Measurements from ENCODE around the gene MACF1. TPM values are rescaled to one million over a fixed set of nuclear protein-coding genes. Genes with fewer than 3 reads are reported as not detected.

Gene MACF1
- total RNA-seq, 2 donors from 2014 or later, result 214 to 251 TPM

DNA sequence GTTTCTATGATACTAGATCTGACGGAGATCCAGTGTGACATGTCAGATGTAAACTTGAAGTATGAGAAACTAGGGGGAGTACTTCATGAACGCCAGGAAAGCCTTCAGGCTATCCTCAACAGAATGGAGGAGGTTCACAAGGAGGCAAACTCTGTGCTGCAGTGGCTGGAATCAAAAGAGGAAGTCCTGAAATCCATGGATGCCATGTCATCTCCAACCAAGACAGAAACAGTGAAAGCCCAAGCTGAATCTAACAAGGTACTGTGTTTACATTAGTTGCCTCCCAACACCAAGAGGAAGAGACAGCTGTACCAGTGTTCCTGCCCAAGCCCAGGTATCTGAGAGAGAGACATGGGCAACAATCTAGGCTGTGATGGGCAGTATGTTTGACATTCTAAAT, 174.7 kb downstream of the MACF1 start:
- no peaks in the 10 kb centered on the region for H3K27me3 Mint-ChIP-seq (ENCODE audit: insufficient read depth)
- WGBS, 2 experiments (ENCODE audit: insufficient coverage in 1 of 2, insufficient read length in 1 of 2), result 91 to 97% methylated on average over 2 of the region's 2 CpGs
- Histone ChIP-seq H3K9me3 (ENCODE audit: control insufficient read depth, low read length) (no peaks in the 10 kb centered on the region), H3K4me1 (ENCODE audit: control insufficient read depth, insufficient read depth, low read length) (peaks cover 5% of the 10 kb centered on the region), H3K27me3 (ENCODE audit: control insufficient read depth, insufficient read depth, low read length, poor library complexity, severe bottlenecking) (no peaks in the 10 kb centered on the region), H3K4me3 (ENCODE audit: low read length) (no peak overlapping the region), H3K36me3 (ENCODE audit: control insufficient read depth, insufficient read depth, low read length) (peaks cover 34% of the 10 kb centered on the region), H3K27ac (ENCODE audit: low read depth, low read length) (no peak overlapping the region), H3K9ac (ENCODE audit: extremely low read depth, low read length, poor library complexity, severe bottlenecking) (no peak overlapping the region)
- DNase-seq, result no peak
- H3K36me3 Mint-ChIP-seq (ENCODE audit: low read depth), result peaks cover 40% of the 10 kb centered on the region
- H3K27ac Mint-ChIP-seq, result no peak overlapping the region
- no peak overlapping the region for H3K4me3 Mint-ChIP-seq
- H3K9me3 Mint-ChIP-seq, result no peaks in the 10 kb centered on the region
- peaks cover 15% of the 10 kb centered on the region for H3K4me1 Mint-ChIP-seq
- TF ChIP-seq, protein P1, sequence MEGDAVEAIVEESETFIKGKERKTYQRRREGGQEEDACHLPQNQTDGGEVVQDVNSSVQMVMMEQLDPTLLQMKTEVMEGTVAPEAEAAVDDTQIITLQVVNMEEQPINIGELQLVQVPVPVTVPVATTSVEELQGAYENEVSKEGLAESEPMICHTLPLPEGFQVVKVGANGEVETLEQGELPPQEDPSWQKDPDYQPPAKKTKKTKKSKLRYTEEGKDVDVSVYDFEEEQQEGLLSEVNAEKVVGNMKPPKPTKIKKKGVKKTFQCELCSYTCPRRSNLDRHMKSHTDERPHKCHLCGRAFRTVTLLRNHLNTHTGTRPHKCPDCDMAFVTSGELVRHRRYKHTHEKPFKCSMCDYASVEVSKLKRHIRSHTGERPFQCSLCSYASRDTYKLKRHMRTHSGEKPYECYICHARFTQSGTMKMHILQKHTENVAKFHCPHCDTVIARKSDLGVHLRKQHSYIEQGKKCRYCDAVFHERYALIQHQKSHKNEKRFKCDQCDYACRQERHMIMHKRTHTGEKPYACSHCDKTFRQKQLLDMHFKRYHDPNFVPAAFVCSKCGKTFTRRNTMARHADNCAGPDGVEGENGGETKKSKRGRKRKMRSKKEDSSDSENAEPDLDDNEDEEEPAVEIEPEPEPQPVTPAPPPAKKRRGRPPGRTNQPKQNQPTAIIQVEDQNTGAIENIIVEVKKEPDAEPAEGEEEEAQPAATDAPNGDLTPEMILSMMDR (conservative IDR thresholded peaks at IDR 0.05), result no peak

DNA sequence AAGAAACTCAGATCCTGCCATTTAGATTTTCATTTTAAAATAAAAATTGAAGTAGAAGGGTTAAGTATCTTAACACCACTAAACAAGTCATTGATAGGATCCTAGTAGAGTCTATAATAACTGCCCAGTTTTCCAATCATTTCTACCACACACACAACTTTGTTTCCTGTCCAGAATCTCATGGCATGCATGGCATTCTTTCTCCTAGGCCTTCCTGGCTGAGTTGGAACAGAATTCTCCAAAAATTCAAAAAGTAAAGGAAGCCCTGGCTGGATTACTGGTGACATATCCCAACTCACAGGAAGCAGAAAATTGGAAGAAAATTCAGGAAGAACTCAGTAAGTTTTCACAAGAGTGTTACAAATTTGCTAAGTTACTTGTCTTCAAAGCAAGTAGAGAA, 175.5 kb downstream of the MACF1 start:
- Mint-ChIP-seq H3K4me3 (no peak overlapping the region), H3K36me3 (ENCODE audit: low read depth) (peaks cover 42% of the 10 kb centered on the region), H3K9me3 (no peaks in the 10 kb centered on the region), H3K27me3 (ENCODE audit: insufficient read depth) (no peaks in the 10 kb centered on the region), H3K4me1 (peaks cover 15% of the 10 kb centered on the region), H3K27ac (no peak overlapping the region)
- Histone ChIP-seq H3K27ac (ENCODE audit: low read depth, low read length) (no peak overlapping the region), H3K9me3 (ENCODE audit: control insufficient read depth, low read length) (no peaks in the 10 kb centered on the region), H3K27me3 (ENCODE audit: control insufficient read depth, insufficient read depth, low read length, poor library complexity, severe bottlenecking) (no peaks in the 10 kb centered on the region), H3K4me3 (ENCODE audit: low read length) (no peak overlapping the region), H3K9ac (ENCODE audit: extremely low read depth, low read length, poor library complexity, severe bottlenecking) (no peak overlapping the region), H3K4me1 (ENCODE audit: control insufficient read depth, insufficient read depth, low read length) (peaks cover 5% of the 10 kb centered on the region), H3K36me3 (ENCODE audit: control insufficient read depth, insufficient read depth, low read length) (peaks cover 30% of the 10 kb centered on the region)
- no peak for DNase-seq
- TF ChIP-seq, protein P1 (conservative IDR thresholded peaks at IDR 0.05), result no peak

DNA sequence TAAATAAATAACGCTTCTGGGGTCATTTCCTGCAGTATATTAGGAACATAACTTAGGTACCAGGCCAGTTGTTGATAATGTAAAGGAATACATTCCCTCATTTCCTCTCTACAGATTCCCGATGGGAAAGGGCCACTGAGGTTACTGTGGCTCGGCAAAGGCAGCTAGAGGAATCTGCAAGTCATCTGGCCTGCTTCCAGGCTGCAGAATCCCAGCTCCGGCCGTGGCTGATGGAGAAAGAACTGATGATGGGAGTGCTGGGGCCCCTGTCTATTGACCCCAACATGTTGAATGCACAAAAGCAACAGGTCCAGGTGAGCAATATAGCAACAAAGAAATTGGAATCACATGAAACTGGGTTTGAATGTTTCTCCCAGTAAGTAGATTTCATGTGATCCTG, 177.3 kb downstream of the MACF1 start:
- H3K27ac ChIP-seq (ENCODE audit: low read depth, low read length), result no peak overlapping the region
- H3K4me1 Mint-ChIP-seq, result peaks cover 11% of the 10 kb centered on the region
- 93 to 100% methylated on average over 5 of the region's 5 CpGs for WGBS, 2 experiments (ENCODE audit: insufficient coverage in 1 of 2, insufficient read length in 1 of 2)

More for the DNA sequence above, 177.3 kb downstream of the MACF1 start:
- Histone ChIP-seq H3K27me3 (ENCODE audit: control insufficient read depth, insufficient read depth, low read length, poor library complexity, severe bottlenecking) (no peaks in the 10 kb centered on the region), H3K36me3 (ENCODE audit: control insufficient read depth, insufficient read depth, low read length) (peaks cover 39% of the 10 kb centered on the region), H3K4me3 (ENCODE audit: low read length) (no peak overlapping the region), H3K9ac (ENCODE audit: extremely low read depth, low read length, poor library complexity, severe bottlenecking) (no peak overlapping the region), H3K4me1 (ENCODE audit: control insufficient read depth, insufficient read depth, low read length) (peaks cover 5% of the 10 kb centered on the region), H3K9me3 (ENCODE audit: control insufficient read depth, low read length) (no peaks in the 10 kb centered on the region)
- no peaks in the 10 kb centered on the region for H3K27me3 Mint-ChIP-seq (ENCODE audit: insufficient read depth)
- H3K36me3 Mint-ChIP-seq (ENCODE audit: low read depth), result peaks cover 54% of the 10 kb centered on the region
- no peaks in the 10 kb centered on the region for H3K9me3 Mint-ChIP-seq
- peak overlapping the region; percentile 32 for H3K27ac Mint-ChIP-seq
- H3K4me3 Mint-ChIP-seq, result no peak overlapping the region
- DNase-seq, result no peak
- TF ChIP-seq, protein P1 (conservative IDR thresholded peaks at IDR 0.05), result no peak
